Aorta (tissue), 5 donors: ENCODE measurements around the gene DOP1B. TPM values are rescaled to one million over a fixed set of nuclear protein-coding genes. Genes with fewer than 3 reads are reported as not detected.

Source experiments
- ATAC-seq: fragments of 200-7000 bp; cut with Tn5 transposase; one replicate; pipeline ENCODE4 v1.9.1; 2022; ENCODE audit warnings: moderate library complexity; ENCODE audit not compliant: low FRiP score
- DNase-seq, 2 donors: peaks; one replicate each; pipeline ENCODE4 v3.0.0-alpha.2; 2020
- H3K27ac ChIP-seq, 2 donors: one replicate each; pipeline ENCODE4 v1.5.1; 2013; ENCODE audit warnings: low read length in 2 of 2, mild to moderate bottlenecking in 2 of 2, moderate library complexity in 2 of 2, control low read depth in 1 of 2, inconsistent platforms in 1 of 2, low read depth in 1 of 2
- H3K27me3 ChIP-seq, 2 donors: one replicate each; pipeline ENCODE4 v1.6.1; 2013; ENCODE audit warnings: control low read depth in 1 of 2, low read length in 1 of 2, mild to moderate bottlenecking in 1 of 2, moderate library complexity in 1 of 2; ENCODE audit not compliant: insufficient read depth in 2 of 2, control insufficient read depth in 1 of 2
- H3K36me3 ChIP-seq, 2 donors: one replicate each; pipeline ENCODE4 v1.6.1; 2013; ENCODE audit warnings: control low read depth in 1 of 2, low read length in 1 of 2, mild to moderate bottlenecking in 1 of 2; ENCODE audit not compliant: insufficient read depth in 2 of 2, control insufficient read depth in 1 of 2
- H3K4me1 ChIP-seq, 2 donors: one replicate each; pipeline ENCODE4 v1.6.1; 2013; ENCODE audit warnings: low read length in 2 of 2, control low read depth in 1 of 2, mild to moderate bottlenecking in 1 of 2, moderate library complexity in 1 of 2; ENCODE audit not compliant: insufficient read depth in 2 of 2, control insufficient read depth in 1 of 2
- H3K4me3 ChIP-seq, 2 donors: one replicate each; pipeline ENCODE4 v1.5.1; 2013; ENCODE audit warnings: low read length in 2 of 2, control low read depth in 1 of 2, mild to moderate bottlenecking in 1 of 2
- H3K9me3 ChIP-seq: one replicate; pipeline ENCODE4 v1.6.1; 2013; ENCODE audit warnings: mild to moderate bottlenecking, low read length; ENCODE audit not compliant: control insufficient read depth
- WGBS, 2 donors: extraction: QIAGEN DNeasy Blood & Tissue Kit; methylation state at CpG; one replicate each; pipeline ENCODE4 v1.1.7; 2013; 5-methylcytosine and 5-hydroxymethylcytosine counted together
- intact Hi-C, 2 donors: fragments of 100-400 bp; cut with DNase I; formaldehyde crosslinking; loops; one replicate each; pipeline versions ENCODE4 v1.14.2 to v1.15.0; 2022
- polyA plus RNA-seq, 2 donors: library from polyadenylated mRNA; stranded (reverse); fragments of 200-250 nt; gene quantifications; one replicate each; pipeline ENCODE4 v1.2.3, GENCODE V29; 2013
- total RNA-seq, 2 donors: library from RNA; stranded (reverse); fragmentation: NEBNext Ultra II Directional; extraction: Animal tissue kit (Norgen Biotek cat#: 25700); gene quantifications; one replicate each; pipeline ENCODE4 v1.2.1, GENCODE V29; 2021
- donor health status: healthy with polysubstance abuse.
- donor health status: Bipolar disorder and iron deficiency.
- donor health status: DM: no; HTN: no; CAD: no.
- donor health status: DM: no; HTN: no; CAD: no.
- donor health status: DM: yes; HTN: yes; CAD: no.

Gene DOP1B
- total and polyA plus RNA-seq, 4 donors, result 2.9 to 14.8 (median 9.2) TPM

DNA sequence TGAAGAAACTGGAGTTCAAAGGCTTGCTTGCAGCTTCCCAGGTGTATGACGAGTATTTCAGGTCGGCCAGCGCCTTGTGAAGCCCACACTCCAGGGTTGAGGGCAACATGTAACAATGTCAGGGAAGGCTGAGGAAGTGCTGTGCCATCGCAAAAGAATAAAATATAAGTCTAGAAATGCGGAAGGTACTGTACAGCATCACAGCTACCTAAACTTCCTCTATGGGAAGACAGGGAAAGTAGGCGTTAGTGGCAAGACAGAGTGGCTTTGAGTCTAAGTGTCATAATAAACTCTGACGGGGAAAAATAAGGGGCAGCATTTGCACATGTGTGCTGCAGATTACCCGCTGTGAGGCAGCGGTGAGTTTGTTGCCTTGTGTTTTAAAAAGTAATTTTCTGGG is 28.9 kb downstream of the DOP1B start:
- Histone ChIP-seq H3K4me3 (no peak overlapping the region), H3K27ac (no peak overlapping the region), H3K36me3 (no peaks in the 10 kb centered on the region), H3K27me3 (no peaks in the 10 kb centered on the region), H3K9me3 (no peaks in the 10 kb centered on the region), H3K4me1 (no peaks in the 10 kb centered on the region)
- 92 to 96% methylated on average over 9 of the region's 9 CpGs for WGBS, 2 donors
- DNase-seq (peak in 1 of 2 donors; percentile 33), ATAC-seq (no peak)
- intact Hi-C loops, result no loop called here

DNA sequence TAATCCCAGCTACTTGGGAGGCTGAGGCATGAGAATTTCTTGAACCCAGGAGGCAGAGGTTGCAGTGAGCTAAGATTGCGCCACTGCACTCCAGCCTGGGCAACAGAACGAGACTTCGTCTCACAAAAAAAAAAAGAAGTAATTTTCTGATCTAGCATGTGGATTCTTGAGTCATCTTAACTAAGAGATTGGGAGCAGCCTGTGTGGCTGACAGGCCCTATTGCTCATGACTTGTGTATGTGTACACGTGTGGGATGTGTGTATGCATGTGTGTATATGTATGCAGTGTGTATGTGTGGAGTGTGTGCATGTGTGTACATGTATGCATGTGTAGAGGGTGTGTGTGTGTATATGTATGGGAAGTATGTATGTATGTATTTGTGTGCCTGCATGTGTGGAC is 29.5 kb downstream of the DOP1B start:
- WGBS, 2 donors, result 94 to 98% methylated on average over 4 of the region's 4 CpGs
- H3K4me1 ChIP-seq, result no peaks in the 10 kb centered on the region
- H3K4me3 ChIP-seq, result no peak overlapping the region
- peak in 1 of 2 donors; percentile 5 for DNase-seq
- ATAC-seq, result no peak
- intact Hi-C loops, result no loop called here
- H3K27ac ChIP-seq, result no peak overlapping the region
- no peaks in the 10 kb centered on the region for H3K9me3 ChIP-seq
- no peaks in the 10 kb centered on the region for H3K27me3 ChIP-seq
- H3K36me3 ChIP-seq, result no peaks in the 10 kb centered on the region

DNA sequence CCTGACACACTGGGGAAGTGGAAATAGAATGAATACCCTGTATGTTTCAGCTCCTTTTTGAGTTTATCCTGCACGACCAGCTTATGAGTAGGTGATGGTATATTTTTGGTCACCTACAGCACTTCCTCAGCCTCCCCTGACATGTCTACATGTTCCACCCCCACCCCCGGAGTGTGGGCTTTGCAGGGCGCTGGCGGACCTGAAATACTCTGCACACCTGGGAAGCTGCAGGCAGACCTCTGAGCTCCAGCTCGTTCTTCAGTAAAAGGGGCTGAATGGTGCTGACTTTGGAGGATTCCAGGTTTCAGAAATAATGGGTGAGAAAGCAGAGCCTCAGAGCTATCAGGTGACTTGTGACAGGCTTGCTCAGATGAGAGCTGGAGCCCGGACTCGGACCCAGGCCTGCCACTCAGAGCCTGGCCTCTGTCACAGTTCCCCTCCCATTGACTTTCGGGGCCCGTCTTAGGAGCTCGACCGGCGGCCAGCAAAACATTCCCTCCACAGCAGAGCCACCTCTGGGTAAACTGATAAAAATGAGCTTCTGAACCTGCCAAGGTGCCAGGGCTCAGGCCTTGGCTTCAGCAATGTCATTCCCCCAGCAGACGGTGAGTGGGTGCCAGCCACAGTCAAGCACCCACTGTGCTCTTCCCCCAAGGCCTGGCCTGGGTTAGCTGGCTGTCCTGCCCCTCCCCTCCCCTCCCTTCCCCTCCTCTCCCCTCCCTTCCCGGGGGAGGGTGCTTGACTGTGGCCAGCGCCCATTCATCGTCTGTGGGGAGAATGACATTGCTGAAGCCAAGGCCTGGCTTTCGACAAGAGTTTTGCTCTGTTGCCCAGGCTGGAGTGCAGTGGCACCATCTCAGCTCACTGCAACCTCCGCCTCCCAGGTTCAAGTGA is 30.1 kb downstream of the DOP1B start:
- no peak overlapping the region for H3K27ac ChIP-seq
- no peaks in the 10 kb centered on the region for H3K4me1 ChIP-seq
- H3K9me3 ChIP-seq, result no peaks in the 10 kb centered on the region
- ATAC-seq, result no peak
- peak in 1 of 2 donors; percentile 40 for DNase-seq
- 68 to 72% methylated on average over 15 to 18 of the region's 18 CpGs for WGBS, 2 donors
- no peaks in the 10 kb centered on the region for H3K27me3 ChIP-seq
- intact Hi-C loops, result no loop called here
- no peak overlapping the region for H3K4me3 ChIP-seq
- H3K36me3 ChIP-seq, result no peaks in the 10 kb centered on the region

DNA sequence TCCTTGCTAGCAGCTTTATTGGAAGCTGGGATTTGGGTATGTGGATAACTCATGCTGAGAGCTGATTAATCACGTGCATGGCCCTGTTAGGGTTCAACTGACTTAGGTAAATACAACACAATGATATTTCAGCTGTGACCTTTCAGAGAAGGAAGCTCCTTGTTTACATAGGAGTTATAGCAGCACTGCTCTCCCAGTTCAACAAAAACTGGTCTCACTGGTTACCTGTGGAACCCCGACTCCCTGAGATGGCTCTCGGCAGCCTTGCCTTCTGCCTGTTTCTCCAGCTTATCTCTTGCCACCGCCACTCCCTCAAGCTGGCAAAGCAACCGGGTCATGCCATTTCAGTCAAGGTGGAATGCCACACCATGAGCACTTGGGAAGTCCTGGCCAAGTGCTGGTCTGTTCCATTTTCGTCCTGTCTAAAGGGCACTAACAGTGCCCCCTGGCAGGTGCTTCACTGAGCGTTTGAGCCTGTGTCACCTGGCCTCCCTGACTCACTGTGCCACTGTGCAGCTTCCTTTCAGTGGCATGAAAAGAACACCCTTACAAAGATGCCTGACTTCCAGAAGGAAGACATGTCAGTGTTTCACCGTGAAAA is 31.6 kb downstream of the DOP1B start:
- H3K4me1 ChIP-seq, result no peaks in the 10 kb centered on the region
- no peaks in the 10 kb centered on the region for H3K9me3 ChIP-seq
- no peak for ATAC-seq
- intact Hi-C loops, result no loop called here
- H3K36me3 ChIP-seq, result no peaks in the 10 kb centered on the region
- no peak overlapping the region for H3K4me3 ChIP-seq
- H3K27ac ChIP-seq, result no peak overlapping the region
- WGBS, 2 donors, result 29 to 36% methylated on average over 8 of the region's 8 CpGs
- peak in 1 of 2 donors; percentile 55 for DNase-seq
- H3K27me3 ChIP-seq, result no peaks in the 10 kb centered on the region

DNA sequence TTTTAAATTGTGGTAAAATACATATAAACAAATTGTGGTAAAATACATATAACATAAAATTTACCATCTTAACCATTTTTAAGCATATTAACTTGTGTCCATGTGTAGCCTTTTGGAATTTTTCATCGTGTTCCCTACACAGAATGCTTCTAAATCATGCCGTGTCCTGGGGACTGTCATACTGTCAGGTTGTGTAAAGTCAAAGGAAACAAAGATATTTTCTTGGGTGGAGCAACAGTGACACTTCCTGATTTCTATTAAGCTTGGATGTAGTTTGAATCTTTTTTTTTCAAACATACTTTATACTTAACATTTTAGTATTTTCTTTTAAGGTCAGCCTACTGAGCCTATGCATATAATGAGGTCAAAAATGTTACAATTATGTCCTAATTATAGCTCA is 32.3 kb downstream of the DOP1B start:
- H3K27ac ChIP-seq, result no peak overlapping the region
- intact Hi-C loops, result no loop called here
- DNase-seq (no peak), ATAC-seq (no peak)
- no peaks in the 10 kb centered on the region for H3K9me3 ChIP-seq
- no peak overlapping the region for H3K4me3 ChIP-seq
- no peaks in the 10 kb centered on the region for H3K4me1 ChIP-seq
- no peaks in the 10 kb centered on the region for H3K36me3 ChIP-seq
- 5 to 10% methylated on average over 2 of the region's 2 CpGs for WGBS, 2 donors
- no peaks in the 10 kb centered on the region for H3K27me3 ChIP-seq

DNA sequence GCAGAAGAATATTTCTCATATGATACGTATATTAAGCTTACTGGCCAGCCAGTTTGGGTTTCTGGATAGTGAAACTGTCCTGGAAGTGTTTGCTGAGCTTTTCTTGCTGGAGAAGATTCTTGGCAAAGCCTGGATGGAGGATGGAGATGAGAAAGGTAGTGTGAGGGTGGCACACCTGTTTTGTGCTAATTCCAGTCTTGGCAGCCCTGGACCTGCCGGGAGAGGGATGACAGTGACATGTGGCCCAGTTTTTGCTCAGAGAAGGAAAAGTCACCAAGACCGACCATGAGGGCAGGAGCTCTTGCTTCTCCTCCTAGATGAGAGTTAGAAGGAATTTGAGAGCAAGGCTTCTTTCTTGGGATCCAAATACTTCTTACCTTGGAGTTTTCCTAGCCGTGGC is 34.1 kb downstream of the DOP1B start:
- no peak for DNase-seq
- Histone ChIP-seq H3K4me3 (no peak overlapping the region), H3K27ac (no peak overlapping the region), H3K4me1 (no peaks in the 10 kb centered on the region), H3K9me3 (no peaks in the 10 kb centered on the region), H3K36me3 (no peaks in the 10 kb centered on the region), H3K27me3 (no peaks in the 10 kb centered on the region)
- intact Hi-C loops, result no loop called here
- ATAC-seq, result no peak
- 96 to 97% methylated on average over 4 of the region's 4 CpGs for WGBS, 2 donors

DNA sequence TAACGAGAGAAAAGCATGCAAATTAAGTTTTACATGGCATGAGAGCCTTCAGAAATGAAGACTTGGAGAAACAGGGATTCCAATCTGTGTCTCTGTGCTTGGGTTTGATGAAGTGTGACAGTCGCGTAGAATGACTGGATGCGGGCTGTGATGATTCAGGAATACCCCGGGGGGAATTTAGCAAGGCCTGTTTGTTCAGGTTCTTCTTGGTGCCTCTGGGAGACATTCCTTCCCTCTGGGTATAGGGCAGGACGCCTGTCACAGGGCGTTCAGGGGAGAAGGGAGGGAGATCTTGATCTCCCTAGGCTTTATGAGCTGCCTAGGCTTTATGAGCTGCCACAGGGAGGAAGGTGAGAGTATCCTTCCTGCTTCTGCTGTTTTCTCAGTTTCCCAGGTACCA is 36.6 kb downstream of the DOP1B start:
- no peak overlapping the region for H3K27ac ChIP-seq
- no peaks in the 10 kb centered on the region for H3K9me3 ChIP-seq
- no peaks in the 10 kb centered on the region for H3K4me1 ChIP-seq
- WGBS, 2 donors, result 92 to 94% methylated on average over 7 of the region's 7 CpGs
- no peak for ATAC-seq
- H3K27me3 ChIP-seq, result no peaks in the 10 kb centered on the region
- DNase-seq, result no peak
- intact Hi-C loops, result no loop called here
- H3K36me3 ChIP-seq, result no peaks in the 10 kb centered on the region
- no peak overlapping the region for H3K4me3 ChIP-seq

DNA sequence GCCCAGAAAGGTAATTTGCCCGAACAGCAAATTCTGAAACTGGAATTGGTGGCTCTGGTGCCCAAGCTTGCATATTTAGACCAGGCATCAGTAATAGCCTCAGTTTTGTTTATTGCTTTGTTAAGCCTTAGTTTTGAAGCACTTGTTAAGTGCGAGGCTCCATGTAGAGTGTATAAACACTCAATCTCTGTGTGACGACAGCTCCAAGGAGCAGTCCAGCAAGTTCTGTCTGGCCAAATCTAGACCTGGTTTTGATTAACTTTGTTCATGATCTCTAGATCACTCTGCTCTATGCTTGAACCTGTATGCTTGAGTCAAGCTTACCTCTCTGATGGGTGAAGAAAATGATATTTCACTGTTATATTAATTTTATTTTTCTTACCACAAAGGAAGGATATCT is 37.4 kb downstream of the DOP1B start:
- WGBS, 2 donors, result 73 to 81% methylated on average over 3 of the region's 3 CpGs
- ATAC-seq, result no peak
- intact Hi-C loops, result no loop called here
- Histone ChIP-seq H3K9me3 (no peaks in the 10 kb centered on the region), H3K4me1 (no peaks in the 10 kb centered on the region), H3K27me3 (no peaks in the 10 kb centered on the region), H3K27ac (no peak overlapping the region), H3K4me3 (no peak overlapping the region), H3K36me3 (no peaks in the 10 kb centered on the region)
- no peak for DNase-seq

DNA sequence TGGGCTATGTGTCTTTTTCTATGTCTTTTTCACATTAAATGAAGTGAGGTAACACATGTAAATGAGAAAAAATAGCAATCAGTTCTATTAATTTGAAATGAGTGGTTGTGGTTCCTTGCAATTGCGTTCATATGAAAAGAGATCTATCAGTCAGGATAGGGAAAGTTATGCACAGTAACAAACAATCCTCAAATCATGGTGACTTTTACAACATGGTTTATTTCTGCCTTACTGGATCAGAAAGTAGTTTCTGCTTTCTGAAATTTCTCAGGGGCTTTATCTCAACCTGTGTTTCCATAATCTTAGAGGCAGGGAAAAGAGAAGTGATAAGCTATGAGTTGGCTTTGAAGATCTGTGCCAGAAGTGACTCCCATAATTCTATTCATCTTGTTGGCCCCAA is 39.0 kb downstream of the DOP1B start:
- no peak for DNase-seq
- intact Hi-C loops, result no loop called here
- no peak overlapping the region for H3K4me3 ChIP-seq
- H3K36me3 ChIP-seq, result no peaks in the 10 kb centered on the region
- H3K27me3 ChIP-seq, result no peaks in the 10 kb centered on the region
- H3K4me1 ChIP-seq, result no peaks in the 10 kb centered on the region
- no peaks in the 10 kb centered on the region for H3K9me3 ChIP-seq
- WGBS, 2 donors, result 95 to 100% methylated on average over 1 of the region's 1 CpG
- no peak for ATAC-seq
- no peak overlapping the region for H3K27ac ChIP-seq
